Measurements from ENCODE around the gene KRR1. TPM values are rescaled to one million over a fixed set of nuclear protein-coding genes. Genes with fewer than 3 reads are reported as not detected.

The KRR1 gene
- total RNA-seq, 1 experiment from 2014 or later, result 76.8 TPM

DNA sequence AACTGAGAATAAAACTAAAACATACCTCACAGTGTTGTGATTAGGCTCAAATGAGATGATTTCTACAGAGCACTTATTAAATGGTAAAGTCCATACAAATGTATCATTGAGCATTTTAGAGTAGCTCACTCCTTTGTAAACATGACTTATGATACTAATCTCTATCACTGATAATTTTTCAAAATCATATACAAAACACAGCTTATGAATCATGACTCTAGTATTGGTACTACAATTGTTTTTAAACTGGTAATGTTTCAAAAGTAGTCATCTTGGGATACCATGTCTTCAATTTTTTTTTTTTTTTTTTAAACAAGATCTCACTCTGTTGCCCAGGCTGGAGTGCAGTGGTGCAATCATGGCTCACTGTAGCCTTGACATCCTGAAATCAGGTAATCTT lies 40.1 kb upstream of the KRR1 start:
- intact Hi-C loops (cut with micrococcal nuclease), result no loop called here
- H3K4me1 Mint-ChIP-seq (ENCODE audit: insufficient read depth, unreplicated experiment), result peaks cover 5% of the 10 kb centered on the region
- TF ChIP-seq, protein P1, sequence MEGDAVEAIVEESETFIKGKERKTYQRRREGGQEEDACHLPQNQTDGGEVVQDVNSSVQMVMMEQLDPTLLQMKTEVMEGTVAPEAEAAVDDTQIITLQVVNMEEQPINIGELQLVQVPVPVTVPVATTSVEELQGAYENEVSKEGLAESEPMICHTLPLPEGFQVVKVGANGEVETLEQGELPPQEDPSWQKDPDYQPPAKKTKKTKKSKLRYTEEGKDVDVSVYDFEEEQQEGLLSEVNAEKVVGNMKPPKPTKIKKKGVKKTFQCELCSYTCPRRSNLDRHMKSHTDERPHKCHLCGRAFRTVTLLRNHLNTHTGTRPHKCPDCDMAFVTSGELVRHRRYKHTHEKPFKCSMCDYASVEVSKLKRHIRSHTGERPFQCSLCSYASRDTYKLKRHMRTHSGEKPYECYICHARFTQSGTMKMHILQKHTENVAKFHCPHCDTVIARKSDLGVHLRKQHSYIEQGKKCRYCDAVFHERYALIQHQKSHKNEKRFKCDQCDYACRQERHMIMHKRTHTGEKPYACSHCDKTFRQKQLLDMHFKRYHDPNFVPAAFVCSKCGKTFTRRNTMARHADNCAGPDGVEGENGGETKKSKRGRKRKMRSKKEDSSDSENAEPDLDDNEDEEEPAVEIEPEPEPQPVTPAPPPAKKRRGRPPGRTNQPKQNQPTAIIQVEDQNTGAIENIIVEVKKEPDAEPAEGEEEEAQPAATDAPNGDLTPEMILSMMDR (IDR thresholded peaks at IDR 0.05; ENCODE audit: unreplicated experiment), result no peak
- CTCF ChIA-PET, result interaction anchor here (0.8 to 1.0 kb wide), 2 partner anchors 8 to 9 kb away, joined by 3 to 4 read pairs; no protein-coding TSS in a partner anchor
- H3K27ac Mint-ChIP-seq (ENCODE audit: low read depth, unreplicated experiment), result no peak overlapping the region
- no peaks in the 10 kb centered on the region for H3K27me3 Mint-ChIP-seq (ENCODE audit: insufficient read depth, unreplicated experiment)
- H3K9me3 Mint-ChIP-seq (ENCODE audit: unreplicated experiment), result no peaks in the 10 kb centered on the region
- POLR2A ChIA-PET, result no interaction called here
- no peak overlapping the region for H3K4me3 Mint-ChIP-seq (ENCODE audit: unreplicated experiment)
- BruUV-seq (replicated peaks), result no TSS peak
- DNase-seq (ENCODE audit: unreplicated experiment), result no peak
- H3K36me3 Mint-ChIP-seq (ENCODE audit: insufficient read depth, unreplicated experiment), result no peaks in the 10 kb centered on the region

DNA sequence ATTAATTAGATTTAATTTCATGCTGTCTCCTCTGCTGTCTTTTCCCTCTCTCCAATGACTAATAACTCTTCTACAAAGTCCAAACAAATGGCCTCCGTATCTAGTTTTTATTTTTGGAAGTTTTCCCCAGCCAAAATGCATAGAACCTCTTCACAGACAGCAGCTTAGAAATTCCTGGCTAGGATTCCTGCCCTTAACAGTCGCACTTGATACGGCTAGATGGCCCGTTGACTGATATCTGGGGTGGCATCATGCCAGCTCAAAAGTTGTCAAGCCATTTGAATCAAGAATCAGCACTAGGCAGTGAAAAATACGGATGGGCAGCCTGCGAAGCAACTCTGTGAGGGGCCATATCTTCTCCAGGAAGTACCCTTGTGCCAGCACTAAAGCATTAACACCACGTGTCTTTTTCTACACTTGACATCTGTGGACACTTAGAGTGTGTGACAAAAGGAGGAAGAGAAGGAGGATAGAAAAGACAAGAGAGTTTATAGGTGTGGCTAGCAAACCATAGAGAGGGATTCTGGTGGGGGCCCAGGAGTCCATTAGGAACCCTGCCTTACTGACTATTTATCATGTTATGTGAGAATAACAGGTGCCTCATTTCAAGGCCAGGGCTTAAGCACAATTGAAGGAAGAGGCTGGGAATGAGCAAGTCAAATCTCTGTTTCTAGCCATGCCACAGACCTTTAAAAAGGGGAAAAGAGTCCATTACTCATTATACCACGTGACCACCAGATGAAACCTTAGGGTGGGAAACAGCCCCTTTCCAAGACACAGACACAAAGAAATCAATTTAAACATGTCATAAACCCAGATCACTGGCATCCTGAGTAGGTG lies 39.2 kb upstream of the KRR1 start:
- H3K27me3 Mint-ChIP-seq (ENCODE audit: insufficient read depth, unreplicated experiment), result no peaks in the 10 kb centered on the region
- ChIA-PET CTCF (interaction anchor here (0.6 to 1.0 kb wide), 2 partner anchors 10 to 72 kb away, joined by 4 read pairs; no protein-coding TSS in a partner anchor), POLR2A (no interaction called here)
- BruUV-seq (replicated peaks), result no TSS peak
- no peak overlapping the region for H3K4me3 Mint-ChIP-seq (ENCODE audit: unreplicated experiment)
- no peak for DNase-seq (ENCODE audit: unreplicated experiment)
- no peaks in the 10 kb centered on the region for H3K9me3 Mint-ChIP-seq (ENCODE audit: unreplicated experiment)
- intact Hi-C loops (cut with micrococcal nuclease), result no loop called here
- H3K4me1 Mint-ChIP-seq (ENCODE audit: insufficient read depth, unreplicated experiment), result no peaks in the 10 kb centered on the region
- no peaks in the 10 kb centered on the region for H3K36me3 Mint-ChIP-seq (ENCODE audit: insufficient read depth, unreplicated experiment)
- no peak overlapping the region for H3K27ac Mint-ChIP-seq (ENCODE audit: low read depth, unreplicated experiment)
- TF ChIP-seq, protein P1 (IDR thresholded peaks at IDR 0.05; ENCODE audit: unreplicated experiment), result no peak

DNA sequence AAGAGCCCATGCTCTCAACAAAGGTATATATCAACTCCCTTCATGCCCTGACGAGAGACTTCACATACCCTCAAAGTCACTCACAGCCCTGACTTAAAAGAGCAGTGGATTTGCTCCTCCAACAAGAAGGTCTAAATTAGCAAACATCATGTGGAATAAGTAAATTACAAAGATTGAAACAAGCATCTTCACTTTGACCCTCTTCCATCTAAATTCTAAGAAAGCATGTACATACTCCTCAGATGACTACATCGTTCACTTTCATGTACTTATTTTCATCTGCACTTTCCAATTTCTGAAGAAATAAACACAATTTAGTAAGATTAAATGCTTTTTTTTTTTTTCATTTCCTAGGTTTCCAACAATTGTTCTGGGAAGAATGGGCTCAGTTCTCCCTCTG lies 38.6 kb upstream of the KRR1 start:
- H3K4me1 Mint-ChIP-seq (ENCODE audit: insufficient read depth, unreplicated experiment), result no peaks in the 10 kb centered on the region
- no peak overlapping the region for H3K4me3 Mint-ChIP-seq (ENCODE audit: unreplicated experiment)
- H3K27me3 Mint-ChIP-seq (ENCODE audit: insufficient read depth, unreplicated experiment), result no peaks in the 10 kb centered on the region
- intact Hi-C loops (cut with micrococcal nuclease), result no loop called here
- POLR2A ChIA-PET, result no interaction called here
- no peak for DNase-seq (ENCODE audit: unreplicated experiment)
- TF ChIP-seq, protein P1 (IDR thresholded peaks at IDR 0.05; ENCODE audit: unreplicated experiment), result no peak
- CTCF ChIA-PET, result interaction anchor here (0.6 kb wide), 1 partner anchor 73 kb away, joined by 4 read pairs; no protein-coding TSS in a partner anchor
- no peaks in the 10 kb centered on the region for H3K36me3 Mint-ChIP-seq (ENCODE audit: insufficient read depth, unreplicated experiment)
- BruUV-seq (replicated peaks), result no TSS peak
- no peaks in the 10 kb centered on the region for H3K9me3 Mint-ChIP-seq (ENCODE audit: unreplicated experiment)
- no peak overlapping the region for H3K27ac Mint-ChIP-seq (ENCODE audit: low read depth, unreplicated experiment)

DNA sequence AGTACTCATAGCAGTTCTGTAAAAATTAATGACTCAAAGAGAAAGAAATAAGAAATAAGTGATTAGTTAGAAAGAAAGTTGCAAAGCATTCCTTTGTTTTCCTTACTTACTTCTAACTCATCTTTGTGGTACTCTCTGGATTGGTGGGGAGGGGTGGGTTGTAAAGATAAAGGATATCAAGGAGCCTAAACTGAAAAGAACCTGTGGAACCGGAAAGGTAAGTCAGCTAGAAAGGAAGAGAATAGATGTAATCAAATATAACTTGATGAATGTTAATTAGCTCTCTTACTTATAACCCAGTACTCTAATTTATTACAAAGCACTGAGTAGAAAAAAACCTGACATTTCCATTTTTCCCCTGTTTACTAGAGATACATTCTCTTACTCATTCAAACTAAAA lies 37.5 kb upstream of the KRR1 start:
- Mint-ChIP-seq H3K4me1 (ENCODE audit: insufficient read depth, unreplicated experiment) (no peaks in the 10 kb centered on the region), H3K4me3 (ENCODE audit: unreplicated experiment) (no peak overlapping the region), H3K9me3 (ENCODE audit: unreplicated experiment) (no peaks in the 10 kb centered on the region), H3K27me3 (ENCODE audit: insufficient read depth, unreplicated experiment) (no peaks in the 10 kb centered on the region), H3K36me3 (ENCODE audit: insufficient read depth, unreplicated experiment) (no peaks in the 10 kb centered on the region), H3K27ac (ENCODE audit: low read depth, unreplicated experiment) (no peak overlapping the region)
- POLR2A ChIA-PET, result no interaction called here
- intact Hi-C loops (cut with micrococcal nuclease), result no loop called here
- no TSS peak for BruUV-seq (replicated peaks)
- TF ChIP-seq, protein P1 (IDR thresholded peaks at IDR 0.05; ENCODE audit: unreplicated experiment), result no peak
- CTCF ChIA-PET, result interaction anchor here (0.5 to 0.6 kb wide), 2 partner anchors 758 to 908 kb away, joined by 3 to 5 read pairs; no protein-coding TSS in a partner anchor
- no peak for DNase-seq (ENCODE audit: unreplicated experiment)
